Measurements from ENCODE around the gene MAMDC4.

GRCh38 chr9:136835932-136836904 is 15.9 kb upstream of the MAMDC4 start:
- TF ChIP-seq CTCF (IDR thresholded peaks at IDR 0.05; ENCODE audit: insufficient read depth, low read depth, low read length) (no peak), EZH2 (IDR thresholded peaks at IDR 0.05; ENCODE audit: insufficient read depth, low read length) (no peak)
